HG03439 (cell line): ENCODE data around the gene GPR139.

Experiments used
- ATAC-seq: cut with Tn5 transposase; IDR thresholded peaks from one replicate; pipeline ENCODE4 v1.9.1; 2021; ENCODE audit warnings: mild to moderate bottlenecking, moderate library complexity; ENCODE audit not compliant: unreplicated experiment

Gene GPR139

DNA sequence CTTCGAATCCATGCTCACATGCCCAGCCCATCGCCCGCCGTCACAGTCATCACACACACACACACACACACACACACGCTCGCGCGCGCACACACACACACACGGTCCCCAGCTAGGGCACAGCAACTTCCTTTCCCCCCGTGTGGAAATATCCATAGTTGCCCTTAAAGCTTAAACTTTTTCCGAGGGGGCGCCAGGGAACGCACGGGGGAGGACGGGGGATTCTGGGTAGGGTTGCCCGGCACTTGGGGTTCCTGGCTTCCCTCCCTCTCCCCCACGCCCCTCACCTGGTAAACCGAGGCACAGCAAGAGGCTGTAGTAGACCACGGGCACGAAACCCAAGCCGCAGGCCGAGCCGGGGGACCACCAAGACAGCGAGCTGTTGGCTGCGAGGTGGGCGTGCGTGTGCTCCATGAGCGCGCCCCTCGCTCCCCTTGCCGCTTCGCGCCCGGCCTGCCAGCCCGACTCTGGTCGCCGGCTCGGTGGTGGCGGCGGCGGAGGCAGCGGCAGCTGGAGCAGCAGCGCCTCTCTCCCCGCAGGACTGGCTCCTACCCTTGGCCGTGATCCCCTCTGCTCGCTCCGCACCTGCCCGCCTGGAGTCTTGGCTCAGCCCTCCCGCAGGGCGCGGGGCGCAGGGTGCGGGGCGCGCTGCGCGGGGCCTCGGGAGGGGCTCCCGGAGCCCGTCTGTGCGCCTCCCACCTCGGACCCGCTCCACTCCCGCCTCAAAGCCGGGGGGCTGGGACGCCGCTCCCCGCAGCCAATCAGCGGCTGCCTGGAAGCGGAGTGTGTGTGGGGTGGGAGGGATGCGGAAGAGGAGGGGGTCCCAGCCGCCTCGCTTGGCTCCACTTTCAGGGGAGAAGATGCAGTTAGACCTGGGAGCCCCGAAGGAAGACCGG, at the start of gene GPR139:
Gene GPR139 (minus strand): TSS at position 688 of the 896 bp plus-strand sequence. CDS start 274 bp downstream, at position 414.
- no peak for ATAC-seq

DNA sequence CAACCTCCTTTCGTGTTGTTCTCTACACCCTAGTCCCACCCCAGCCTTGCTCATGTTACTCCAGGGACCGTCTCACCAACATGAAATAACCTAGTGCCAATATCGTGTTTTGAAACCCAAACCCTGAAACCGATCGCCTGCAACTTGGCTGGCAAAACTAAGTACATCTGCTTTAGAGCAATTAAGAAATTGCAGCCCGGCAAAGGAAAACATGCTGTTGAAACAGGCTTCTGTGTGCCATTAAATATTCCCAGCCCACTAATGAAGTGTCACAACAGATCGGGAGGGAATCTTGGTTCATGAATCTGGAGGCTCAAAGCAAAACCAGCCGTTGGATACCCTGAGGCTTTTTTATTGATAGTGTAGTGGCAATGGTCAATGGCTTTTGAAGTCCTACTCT, 48.3 kb upstream of the GPR139 start:
- no peak for ATAC-seq

DNA sequence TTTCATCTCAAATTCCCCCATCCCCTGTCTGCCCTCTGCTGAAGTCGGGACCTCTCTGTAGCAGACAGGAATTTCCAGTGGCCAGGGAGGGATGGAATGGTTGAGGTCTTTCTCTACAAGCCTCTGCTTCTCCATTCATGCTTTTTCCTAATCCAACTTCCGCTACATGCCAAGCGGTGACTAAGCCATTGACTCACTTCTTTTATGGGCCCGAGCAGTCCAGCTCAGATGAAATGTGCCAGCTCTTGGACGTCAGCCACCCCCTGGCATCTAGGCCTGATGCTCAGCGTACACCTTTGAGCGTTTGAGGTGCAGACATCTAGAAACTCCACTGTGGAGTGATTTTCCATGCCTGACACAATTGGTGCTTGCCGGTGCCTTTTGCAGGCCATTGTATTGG, 40.7 kb upstream of the GPR139 start:
- no peak for ATAC-seq

DNA sequence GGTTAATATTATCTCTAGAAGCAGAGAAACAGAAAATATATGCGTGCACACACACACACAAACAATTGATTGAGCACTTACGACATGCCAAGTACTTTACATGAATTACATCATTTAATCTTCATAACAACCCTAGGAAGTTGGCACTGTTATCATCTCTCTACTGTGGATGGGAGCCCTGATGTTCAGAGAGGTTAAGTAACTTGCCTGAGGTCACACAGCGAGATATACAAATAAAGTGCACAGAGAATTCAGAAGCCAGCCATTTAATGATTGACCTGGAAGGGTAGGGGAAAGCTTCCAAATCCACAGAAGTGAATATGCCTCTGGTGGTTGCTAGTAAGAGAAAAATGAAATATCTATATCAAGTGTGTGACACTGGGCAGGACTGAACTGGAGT, 37.5 kb upstream of the GPR139 start:
- ATAC-seq, result no peak

DNA sequence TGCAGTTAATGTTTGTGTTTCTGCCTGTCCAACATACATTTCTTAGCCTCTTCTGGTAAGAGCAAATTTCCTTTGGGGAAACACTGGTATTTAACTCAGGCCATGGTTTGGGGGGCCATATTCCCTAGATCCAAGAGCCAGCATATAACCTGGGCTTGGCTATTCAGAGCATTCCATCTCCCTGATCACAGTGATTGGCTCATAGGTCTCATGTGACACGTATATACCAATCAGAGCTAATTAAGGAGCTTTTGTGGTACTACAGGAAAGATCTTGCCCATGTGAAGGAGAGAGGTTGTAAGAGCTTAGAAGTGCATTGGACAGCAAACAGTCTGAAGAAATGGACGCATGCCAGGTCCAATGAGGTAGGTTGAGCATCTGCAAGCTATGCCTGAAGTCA, 33.4 kb upstream of the GPR139 start:
- ATAC-seq, result no peak

DNA sequence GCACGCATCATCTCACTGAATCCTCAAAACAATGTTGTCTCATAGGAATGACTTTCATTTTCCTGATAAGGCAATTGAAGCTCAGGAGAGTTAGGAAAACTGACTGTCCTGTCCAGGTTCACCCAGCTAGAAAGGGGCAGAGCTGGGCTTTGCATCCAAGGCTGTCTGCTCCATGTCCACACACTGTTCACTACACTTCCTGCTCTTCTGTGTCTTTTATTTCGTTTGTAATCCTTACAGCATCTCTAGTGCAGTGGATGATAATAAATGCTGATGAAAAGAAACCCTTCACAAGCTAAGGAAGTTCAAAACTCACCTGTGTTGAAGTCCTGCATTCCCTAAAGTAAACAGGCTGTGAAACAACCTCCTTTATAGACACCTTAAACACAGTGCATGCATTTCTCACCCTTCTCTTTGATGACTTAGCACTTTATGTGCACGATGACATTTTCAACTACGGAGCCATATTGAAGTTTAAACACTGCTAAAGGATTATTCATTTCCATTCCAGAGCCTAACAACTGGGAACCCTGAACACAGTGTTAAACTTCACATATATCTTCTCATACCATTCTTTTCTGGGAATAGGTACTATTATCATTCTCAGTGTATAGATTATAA, 31.0 kb upstream of the GPR139 start:
- ATAC-seq, result no peak

DNA sequence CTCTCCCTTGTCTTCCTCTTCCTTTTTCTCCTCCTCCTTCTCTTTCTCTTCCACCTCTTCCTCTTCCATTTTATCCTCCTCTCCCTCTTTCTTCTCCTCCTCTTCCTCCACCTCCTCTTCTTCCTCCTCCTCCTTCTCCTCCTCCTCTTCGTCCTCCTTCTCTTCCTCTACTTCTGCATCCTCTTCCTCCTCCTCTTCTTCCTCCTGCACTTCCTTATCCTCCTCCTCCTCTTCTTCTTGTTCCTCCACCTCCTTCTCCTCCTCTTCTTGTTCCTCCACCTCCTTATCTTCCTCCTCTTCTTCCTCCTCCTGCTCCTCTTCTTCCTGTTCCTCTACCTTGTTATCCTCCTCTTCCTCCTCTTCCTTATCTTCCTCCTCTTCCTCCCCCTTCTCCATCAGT, 28.8 kb upstream of the GPR139 start:
- no peak for ATAC-seq

DNA sequence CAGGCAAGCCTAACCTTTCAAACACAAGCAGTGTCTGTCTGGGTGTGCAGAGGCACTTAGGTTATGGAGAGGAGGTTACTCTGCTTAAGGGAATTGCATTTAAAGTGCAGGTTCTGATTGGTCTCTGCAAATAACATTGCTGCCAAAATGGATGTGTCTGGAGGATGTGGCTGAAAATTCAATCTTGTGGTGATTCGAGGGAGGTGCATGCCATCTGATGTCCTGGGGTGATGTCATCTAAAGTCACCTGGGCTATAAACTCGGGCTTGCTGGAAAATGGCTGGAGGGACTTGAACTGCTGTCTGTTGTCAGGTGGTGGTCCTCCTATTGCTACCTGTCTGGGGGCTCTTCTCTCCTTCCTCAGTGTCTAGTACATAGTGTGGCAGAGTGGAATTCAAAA, 28.3 kb upstream of the GPR139 start:
- ATAC-seq, result no peak

DNA sequence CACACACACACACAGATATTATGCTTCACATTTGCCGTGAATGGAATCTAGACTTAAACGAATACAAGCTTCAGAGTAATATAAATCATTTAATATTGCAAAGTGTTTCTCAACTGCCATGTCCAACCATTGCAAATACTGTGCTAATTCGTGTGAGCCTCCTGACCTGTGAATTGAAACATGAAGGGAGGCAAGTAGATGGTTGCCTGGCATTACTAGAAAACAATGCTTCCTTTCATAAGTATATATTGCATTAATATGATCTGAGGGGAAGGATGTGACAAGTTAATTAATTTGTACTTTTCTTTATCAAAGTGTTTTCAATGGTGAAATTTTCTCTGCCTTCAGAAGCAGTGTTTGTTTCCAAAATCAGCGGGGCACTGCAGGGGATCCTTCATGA, 25.7 kb upstream of the GPR139 start:
- no peak for ATAC-seq

DNA sequence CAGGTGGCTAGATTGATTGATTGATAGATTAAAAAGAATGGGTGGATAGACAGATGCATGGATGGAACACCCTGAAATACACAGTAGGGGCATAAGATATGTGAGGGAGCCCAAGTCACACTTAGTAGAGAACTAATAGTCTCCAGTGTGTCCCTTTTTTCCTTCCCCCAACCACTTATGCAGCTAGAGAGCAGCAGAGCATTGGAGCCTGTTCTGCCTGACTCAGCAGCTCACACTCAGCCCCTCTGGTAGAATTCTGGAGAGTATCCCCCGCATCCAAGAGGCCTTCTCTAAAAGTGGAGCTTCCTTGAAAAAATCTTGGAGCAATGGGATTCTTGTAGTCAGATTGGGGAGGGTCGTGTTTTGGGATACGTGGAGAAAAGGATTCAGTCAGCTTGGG, 20.5 kb upstream of the GPR139 start:
- no peak for ATAC-seq

DNA sequence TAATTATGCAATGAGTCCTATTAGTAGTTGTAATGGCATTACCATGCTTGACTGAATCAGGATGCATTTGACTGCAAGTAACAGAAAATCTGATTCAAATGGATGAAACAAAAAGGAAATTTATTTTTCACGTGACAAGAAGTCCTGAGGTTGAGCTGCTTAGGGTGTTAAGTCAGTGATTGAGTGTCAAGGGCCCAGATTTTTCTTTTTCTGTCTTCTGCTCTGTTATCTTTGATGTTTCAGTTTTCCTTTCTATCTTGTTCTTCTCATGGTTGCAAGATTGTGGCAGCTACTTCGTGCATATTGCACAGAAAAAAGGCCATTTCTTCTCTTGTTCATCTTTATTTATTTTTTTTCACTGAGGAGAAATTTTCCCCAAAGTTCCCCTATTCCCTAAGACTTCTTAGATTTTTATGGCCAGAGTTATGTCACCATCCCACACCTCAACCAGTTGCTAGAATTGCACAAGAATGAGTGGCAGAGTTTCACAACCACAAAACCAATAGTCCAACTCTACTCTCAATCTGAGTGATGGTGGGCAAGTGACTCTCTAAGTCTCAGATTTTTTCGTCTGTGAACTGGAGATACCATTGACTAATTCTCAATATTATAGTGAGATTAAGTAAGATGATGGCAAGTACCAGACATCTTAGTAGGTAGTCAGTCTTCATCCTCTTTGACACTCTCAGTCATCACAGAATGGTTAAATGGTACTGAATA, 15.7 kb upstream of the GPR139 start:
- ATAC-seq, result no peak

DNA sequence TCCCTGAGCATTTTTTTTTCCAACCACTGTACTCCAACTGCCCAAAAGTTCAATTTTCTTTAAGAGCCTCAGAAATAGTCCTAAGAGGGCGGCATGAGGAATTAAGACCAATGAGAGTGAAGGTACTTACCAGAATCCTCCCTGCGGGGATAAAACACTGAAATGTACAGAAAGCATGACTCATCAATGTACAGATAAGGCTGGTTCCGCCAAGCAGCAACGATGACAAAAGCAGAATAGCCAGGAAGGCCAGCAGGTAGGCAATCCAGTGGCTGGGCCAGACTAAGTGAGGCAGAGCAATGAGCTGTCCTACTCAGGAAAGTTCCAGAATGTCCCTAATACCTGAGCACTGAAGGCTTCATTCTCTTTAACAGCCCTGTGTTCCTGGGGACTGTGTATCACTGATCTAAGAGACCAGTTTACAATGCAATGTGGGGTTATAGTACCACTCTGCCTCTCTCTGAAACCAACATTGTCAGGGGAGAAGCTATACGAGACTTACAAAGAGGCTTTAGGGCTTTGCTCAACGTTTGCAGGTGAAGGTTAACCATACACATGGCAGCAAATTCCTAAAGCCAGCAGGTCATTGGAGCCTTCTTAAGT, 11.0 kb upstream of the GPR139 start:
- ATAC-seq, result no peak

DNA sequence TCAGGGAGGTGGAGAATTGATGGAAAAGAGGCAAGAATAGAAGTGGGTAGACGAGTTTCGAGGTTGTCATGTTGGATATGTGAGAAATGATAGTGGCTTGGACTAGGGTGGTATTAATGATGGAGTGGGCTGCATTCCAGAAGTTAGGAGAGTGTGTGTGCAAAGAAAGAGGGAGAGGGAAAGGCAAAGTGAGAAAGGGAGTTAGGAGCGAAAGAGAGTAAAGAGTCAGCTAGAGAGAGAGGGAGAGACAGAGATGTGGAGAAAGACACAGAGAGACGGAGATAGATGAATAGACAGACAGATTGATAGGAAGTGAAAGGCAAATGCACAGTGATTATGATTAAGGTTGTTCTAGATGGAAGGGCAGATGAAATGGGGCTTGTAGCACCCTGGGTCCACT, 5.4 kb upstream of the GPR139 start:
- ATAC-seq, result no peak

DNA sequence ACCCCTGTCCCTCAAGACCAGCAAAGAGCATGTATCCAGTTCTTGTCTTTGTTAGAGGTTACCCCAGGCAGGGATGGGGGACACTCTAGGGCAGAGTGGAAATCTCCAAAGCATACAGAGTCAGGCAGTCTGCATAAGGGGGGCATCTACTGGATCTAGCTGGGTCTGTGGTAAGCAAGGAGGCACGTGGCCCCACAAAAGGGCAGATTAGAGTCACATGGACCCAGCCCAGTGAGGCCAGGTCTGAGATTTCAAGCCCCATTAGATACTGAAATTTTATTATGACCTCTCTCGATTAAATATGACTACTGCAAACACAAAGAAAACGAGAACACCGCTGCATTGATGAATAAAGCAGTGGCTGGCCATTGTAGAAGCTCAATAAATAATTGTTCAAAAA, 1.6 kb upstream of the GPR139 start:
- ATAC-seq, result no peak

DNA sequence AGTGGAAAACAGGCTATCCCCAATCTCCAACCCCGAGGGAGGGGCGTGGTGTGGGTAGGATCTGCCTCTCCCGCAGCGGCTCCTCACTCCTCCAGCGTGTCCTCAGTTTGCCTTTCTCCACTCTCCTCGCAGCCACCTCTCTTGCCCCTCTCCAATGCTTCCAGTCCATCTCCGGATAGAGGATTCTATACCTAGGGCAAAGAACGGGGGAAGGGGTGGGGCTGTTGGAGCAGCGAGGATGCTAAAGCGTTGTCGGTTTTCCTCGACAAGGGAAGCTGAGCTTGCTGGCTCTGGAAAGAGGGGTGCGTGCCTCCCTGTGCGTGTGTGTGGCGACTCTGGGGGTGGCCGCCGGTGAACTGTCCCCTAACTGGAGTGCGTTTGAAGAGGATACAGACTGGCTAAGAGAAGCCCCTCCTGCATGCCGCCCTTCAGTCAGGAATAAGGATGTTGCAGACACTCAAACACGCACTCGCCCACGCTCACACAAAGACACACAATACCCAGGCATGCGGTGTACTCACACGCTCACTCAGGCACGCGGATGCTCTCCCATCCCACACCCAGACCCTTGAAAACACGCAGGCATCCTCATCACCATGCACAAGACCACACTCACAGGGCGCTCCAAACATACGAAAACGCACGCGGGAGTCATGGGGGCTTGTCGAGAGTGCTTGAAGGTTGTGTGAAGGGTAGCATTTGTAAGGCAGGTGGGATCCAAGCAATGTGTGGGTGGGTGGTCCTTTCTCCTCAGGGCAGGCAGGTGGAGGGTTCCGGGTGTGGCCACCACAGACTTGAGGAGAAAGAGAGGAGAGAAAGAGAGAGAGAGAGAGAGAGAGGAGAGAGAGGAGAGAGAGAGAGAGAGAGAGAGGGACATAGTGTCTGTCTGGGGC, 655 bp upstream of the GPR139 start:
- ATAC-seq, result no peak

DNA sequence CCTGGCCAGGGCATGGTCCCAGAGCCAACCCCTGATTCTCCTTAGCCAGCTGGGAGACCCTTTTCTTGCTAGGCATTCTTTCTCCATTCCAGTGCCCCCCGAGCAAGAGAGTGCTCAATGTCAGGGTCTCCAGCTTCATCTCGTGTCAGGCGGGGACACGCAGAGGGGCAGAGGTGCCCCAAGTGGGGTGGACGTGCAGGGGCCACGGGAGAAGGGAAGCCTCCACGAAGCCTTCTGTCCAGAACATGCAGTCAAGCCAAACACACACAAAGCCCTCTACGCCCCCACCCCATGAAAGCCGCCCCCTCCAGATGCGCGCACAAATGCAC, 852 bp downstream of the GPR139 start:
- ATAC-seq, result no peak

DNA sequence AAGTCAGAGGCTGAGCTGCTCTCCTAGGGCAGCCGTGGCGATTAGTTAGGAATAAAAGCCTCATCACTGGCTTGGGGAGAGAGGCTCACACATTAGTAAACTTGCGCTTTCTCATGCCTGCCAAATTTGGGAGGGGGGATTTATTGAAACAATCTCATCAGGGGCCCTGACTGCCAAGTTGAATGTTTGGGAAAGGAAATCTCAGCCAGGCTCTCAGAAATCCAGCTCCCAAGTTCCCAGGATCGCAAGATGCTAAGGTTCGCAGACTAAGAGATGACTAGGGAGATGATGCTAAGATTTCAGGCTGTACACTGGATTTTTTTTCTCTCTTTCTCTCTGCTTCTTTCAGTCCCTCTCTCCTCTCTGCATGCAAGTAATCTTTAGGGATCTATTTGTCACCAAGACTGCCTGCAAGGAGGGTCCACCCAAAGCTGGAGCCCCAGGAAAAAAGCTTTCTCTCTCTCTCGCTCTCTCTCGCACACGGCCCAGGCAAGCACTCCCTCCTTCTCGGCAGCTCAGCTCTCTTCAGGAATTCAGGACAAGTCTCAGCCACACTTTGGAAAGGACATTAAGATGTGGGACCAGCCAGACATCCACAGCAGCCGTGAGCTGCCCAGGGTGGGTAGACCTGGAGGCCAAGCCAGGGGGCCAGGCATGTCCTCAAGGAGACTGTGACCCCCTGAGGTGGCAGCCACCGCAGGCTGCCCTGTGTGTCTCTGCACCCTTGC, 1.4 kb downstream of the GPR139 start:
- no peak for ATAC-seq

DNA sequence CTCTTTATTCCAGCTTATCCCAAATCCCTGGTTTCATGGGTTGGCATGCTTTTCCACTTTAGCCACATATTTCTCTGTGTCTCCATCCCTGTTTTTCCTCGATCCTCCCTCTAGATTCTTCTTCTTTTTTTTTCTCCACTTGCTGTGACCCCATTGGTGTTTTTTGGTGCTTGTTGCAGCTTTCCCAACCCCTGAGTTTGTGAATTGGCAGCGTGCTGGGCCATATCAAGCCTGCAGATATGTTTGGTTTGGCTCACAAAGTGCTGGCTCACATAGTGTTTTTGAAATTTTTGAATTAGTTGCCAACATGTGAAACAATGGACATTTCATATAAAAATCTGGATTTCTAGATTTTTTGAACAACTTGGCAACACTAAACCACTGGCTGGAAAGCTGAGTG, 8.8 kb downstream of the GPR139 start:
- no peak for ATAC-seq

DNA sequence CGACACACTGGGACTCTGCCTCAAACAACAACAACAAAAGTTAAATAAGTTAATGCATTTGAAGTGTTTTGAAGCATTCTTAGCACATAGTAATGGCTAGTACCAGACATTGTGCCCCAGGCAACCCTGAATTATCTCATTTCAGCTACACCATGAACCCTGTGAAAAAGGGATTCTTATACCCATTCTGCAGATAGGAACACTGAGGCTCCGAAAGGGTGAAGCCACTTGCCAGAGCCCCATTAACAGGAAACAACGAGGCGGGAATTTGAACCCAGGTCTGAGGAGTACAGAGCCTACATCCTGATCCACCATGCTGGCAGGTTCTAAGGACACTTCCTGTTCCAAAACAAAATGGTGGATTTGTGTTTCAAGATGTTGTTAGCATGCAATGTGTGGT, 9.2 kb downstream of the GPR139 start:
- ATAC-seq, result no peak

DNA sequence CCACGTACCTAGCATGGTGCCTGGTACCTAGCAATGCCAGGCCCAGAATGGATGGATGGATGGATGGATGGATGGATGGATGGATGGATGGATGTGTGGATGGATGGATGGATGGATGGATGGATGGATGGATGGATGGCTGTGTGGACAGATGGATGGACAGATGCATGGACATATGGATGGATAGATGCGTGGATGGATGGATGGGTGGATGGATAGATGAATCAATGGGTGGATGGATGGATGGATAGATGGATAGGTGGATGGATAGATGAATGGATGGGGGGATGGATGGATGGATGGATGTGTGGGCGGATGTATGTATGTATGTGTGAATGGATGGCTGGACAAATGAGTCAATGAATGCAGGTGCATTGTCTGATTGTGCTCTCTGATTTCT, 12.6 kb downstream of the GPR139 start:
- ATAC-seq, result no peak
